Measurements from ENCODE around the gene GABRP.

DNA sequence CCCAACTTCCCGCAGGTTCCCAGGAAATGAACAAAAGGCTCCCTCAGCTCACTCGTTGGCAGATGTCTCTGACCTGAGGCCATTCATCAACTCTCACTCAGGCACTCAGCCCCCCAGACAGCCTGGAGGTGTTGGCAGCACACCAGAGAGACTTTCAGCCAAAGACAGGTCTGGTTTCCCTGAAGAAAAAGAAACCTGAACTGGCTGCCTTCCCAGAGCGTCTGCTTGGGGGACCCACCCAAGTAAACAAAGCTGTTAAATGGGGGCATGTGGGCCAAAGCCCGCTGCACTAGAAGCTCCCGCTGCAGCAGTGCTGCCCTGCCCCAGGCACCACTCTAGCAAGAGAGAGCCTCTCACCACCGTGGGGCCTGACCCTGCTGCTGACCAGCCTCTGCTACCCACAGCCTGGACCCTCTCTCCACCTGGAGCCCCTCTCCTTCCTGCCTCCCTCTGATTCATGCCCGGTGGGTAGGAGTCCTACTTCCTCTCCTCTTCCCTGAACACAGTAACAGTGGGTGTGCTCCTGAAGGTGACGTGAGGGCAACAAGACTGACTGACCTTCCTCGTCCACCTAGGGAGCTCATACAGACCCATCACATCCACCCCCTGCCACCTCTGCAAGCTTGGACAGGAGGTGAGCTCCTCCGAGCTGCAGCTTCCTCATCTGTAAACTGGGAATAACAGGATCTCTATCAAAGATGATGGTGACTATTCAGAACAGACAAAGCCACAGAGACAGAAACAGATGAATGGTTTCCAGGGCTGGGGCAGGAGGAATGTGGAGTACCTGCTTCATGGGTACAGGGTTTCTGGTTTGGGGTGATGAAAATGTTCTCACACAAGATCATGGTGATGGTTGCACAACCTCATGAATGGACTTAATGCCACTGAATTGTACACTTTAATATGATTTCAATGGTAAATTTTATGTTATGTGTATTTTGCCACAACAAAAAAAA lies 31.0 kb upstream of the GABRP start:
- TF ChIP-seq, protein P1, sequence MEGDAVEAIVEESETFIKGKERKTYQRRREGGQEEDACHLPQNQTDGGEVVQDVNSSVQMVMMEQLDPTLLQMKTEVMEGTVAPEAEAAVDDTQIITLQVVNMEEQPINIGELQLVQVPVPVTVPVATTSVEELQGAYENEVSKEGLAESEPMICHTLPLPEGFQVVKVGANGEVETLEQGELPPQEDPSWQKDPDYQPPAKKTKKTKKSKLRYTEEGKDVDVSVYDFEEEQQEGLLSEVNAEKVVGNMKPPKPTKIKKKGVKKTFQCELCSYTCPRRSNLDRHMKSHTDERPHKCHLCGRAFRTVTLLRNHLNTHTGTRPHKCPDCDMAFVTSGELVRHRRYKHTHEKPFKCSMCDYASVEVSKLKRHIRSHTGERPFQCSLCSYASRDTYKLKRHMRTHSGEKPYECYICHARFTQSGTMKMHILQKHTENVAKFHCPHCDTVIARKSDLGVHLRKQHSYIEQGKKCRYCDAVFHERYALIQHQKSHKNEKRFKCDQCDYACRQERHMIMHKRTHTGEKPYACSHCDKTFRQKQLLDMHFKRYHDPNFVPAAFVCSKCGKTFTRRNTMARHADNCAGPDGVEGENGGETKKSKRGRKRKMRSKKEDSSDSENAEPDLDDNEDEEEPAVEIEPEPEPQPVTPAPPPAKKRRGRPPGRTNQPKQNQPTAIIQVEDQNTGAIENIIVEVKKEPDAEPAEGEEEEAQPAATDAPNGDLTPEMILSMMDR (conservative IDR thresholded peaks at IDR 0.05; ENCODE audit: low read length): no peak
- TF ChIP-seq EZH2phosphoT487 (IDR thresholded peaks at IDR 0.05; ENCODE audit: borderline replicate concordance, low read depth, low read length): no peak
